T1000 (cell line): ENCODE data around the gene TEX13B.
"Not testable (repeated sequence)": the region's sequence is repeated elsewhere in the genome, so short reads cannot be mapped to it uniquely, and the experiment has no call there.

Source experiments
- DNase-seq: peaks from one replicate; lab custom pipeline; 2025; ENCODE audit warnings: mixed read lengths; lab: John Stamatoyannopoulos, UW

Gene TEX13B, protein sequence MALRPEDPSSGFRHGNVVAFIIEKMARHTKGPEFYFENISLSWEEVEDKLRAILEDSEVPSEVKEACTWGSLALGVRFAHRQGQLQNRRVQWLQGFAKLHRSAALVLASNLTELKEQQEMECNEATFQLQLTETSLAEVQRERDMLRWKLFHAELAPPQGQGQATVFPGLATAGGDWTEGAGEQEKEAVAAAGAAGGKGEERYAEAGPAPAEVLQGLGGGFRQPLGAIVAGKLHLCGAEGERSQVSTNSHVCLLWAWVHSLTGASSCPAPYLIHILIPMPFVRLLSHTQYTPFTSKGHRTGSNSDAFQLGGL

DNA sequence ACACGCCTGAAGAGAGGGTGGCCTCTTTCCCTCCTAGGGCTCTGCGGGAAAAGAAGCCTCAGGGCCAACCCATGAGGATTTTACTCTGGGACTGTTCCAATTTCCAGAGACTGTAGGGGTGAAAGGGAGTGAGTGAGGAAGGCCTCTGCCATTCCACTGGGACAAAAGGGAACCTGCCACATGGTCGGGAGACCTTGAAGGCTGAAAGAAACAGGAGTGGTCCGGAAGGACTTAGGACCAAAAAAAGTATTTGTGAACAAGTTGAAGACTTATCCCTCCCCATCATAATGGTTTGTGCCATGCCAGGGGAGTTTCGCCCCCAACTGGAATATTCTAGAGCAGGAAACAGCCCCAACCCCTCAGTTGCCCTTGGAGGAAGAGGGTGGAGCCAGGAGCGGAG is at the start of gene TEX13B:
Gene TEX13B (minus strand): TSS at position 15 of the 400 bp plus-strand sequence. CDS start 243 bp downstream, outside the sequence.
- DNase-seq: no peak

- no peak for DNase-seq
Observed at GRCh38 chrX:108029928-108030711, 48.0 kb upstream of the TEX13B start.

GRCh38 chrX:108028854-108029253 is 46.7 kb upstream of the TEX13B start:
- no peak for DNase-seq

DNA sequence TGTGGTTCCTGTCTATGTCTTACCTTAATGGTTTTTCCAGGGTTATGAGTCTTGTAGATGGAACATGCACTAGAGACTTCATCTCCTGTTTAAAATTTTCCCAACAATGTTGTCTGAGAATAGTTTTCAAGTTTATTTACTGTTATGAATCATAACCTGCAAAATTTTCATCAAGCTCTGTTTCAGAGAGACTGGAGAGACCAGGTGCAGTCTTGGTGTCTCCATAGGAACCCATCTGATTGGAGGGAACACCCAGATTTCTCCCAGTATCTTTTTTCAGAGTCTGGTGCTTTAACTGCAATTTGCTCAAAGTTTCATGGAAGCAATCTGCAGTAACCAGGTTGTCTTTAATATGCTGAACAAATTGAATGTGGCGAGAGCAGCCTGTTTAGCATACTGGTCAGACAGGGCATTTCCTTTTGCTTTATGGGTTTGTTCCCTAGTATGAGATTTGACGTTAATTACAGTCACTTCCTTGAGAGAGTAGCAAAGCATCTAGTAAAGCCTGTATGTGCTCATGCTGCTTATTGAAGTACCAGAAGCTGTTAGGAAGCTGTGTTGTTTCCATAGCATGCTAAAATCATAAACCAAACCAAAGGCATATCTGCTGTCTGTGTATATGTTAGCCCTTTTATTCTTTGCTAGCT is 43.9 kb upstream of the TEX13B start:
- DNase-seq: no peak

DNA sequence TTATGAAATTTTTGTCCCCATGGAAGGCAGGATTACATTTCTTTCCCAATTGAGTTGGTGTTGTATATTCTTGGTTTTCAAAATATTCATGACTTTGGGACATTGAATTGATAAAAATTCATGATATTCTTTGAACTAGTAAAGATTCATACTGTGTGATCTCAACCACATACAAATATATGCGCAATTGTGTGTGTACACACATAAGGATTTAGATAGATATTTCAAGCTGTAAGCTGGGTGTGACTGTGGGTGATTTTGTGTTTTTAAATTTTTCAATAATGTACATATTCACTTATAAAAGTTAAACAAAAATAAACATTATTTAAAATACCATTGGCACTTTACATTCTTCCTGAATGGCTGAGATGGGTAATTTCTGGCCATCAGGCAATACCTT is 43.2 kb upstream of the TEX13B start:
- DNase-seq: no peak

DNA sequence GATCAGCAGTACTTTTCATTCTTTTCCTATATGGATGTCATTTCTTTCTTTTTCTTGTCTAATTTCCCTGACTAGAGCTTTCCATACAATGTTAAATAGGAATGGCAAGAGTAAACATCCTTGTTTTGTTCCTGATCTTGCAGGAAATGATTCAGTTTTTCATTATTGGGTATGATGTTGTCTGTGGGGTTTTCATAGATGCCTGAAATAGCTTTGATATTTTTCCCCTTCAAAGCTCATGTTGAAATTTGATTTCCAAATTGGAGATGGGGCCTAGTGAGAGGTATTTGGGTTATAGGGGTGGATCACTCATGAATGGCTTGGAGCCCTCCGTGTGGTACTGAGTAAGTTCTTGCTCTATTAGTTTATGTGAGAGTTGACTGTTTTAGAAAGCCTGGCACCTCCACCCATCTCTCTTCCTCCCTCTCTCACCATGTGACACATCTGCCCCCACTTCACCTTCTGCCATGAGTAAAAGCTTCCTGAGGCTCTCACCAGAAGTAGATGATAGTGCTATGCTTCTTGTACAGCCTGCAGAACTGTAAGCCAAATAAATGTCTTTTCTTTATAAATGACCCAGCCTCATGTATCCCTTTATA is 40.4 kb upstream of the TEX13B start:
- no peak for DNase-seq

GRCh38 chrX:108020631-108021030 is 38.5 kb upstream of the TEX13B start:
- no peak for DNase-seq

DNA sequence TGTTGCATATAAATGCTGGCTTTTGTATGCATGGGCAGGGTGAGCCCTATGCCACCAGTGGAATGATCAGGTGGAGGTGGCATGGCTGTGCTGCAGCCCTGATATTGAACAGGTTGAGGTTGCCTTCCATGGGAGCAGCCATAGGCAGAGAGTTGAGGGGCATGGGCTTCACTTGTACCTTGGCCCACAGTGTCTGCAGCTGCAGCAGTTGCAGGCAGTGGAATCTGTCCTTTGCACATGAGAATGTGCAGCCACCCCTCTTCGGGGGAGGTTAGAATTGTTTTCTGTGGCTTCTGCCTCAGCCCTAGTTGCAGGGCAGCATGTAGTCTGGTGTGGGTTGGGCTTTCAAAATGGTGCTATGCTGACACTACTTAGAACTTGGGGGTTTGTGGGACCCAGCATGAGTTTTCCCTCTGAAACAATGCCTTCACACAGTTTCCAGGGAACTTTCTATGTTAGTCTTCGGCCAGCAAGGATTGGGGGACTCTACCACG is 37.3 kb upstream of the TEX13B start:
- no peak for DNase-seq

- no peak for DNase-seq
Observed at GRCh38 chrX:108018656-108019381, 36.6 kb upstream of the TEX13B start.

DNA sequence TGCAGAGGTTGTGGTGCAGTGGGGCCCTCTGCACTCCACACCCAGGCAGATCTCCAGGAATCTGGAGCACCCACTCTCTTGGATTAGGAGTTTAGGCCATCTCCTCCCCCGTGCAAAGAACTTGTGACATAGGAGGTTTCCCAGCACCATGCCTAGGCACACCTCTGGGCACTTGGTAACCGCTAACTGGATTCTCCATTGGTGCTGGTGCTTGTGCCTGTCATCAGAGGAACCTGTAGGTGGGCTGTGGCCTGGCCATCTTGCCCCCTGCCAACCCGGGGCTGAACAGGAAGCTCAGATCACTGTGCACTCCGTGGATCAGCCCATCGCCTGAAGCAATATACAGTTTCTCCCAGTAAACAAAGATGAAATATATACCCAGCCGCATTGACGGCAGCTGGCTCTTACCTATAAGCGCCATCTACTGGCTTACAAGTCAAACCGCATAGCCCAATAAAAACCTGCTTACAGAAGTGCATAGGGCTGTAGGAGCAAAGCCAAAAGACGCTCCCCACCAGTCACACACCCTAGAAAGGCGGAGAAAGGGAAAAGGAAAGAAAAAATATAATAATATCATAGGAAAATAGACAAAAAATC is 19.1 kb upstream of the TEX13B start:
- DNase-seq: no peak

GRCh38 chrX:108000751-108001150 is 18.6 kb upstream of the TEX13B start:
- no peak for DNase-seq

DNA sequence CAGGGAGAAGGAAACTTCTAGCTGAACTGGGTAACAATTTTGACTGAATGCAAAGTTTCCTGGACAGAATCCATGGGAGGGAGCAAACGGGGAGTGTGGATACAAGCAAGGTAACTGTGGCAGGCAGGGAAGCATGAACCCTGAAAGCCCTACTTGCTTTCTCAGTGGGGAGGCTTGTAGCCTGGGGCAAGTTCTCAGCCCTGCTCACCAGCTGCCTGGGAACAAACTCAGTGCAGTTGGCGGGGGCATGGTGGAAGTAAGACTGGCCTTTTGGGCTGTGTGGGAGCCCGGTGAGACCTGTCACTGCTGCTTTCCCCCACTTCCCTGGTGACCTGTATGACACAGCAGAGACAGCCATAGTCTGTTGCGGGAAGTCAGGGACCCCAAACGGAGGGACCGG is 14.0 kb upstream of the TEX13B start:
- DNase-seq: no peak

GRCh38 chrX:107985033-107985432 is 2.9 kb upstream of the TEX13B start:
- DNase-seq: no peak

GRCh38 chrX:107979534-107979933 is 2.6 kb downstream of the TEX13B start:
- no peak for DNase-seq

GRCh38 chrX:107978707-107979307 is 3.4 kb downstream of the TEX13B start:
- no peak for DNase-seq

- DNase-seq: no peak
Observed at GRCh38 chrX:107978071-107978470, 4.1 kb downstream of the TEX13B start.

GRCh38 chrX:107971636-107972035 is 10.5 kb downstream of the TEX13B start:
- DNase-seq: no peak

DNA sequence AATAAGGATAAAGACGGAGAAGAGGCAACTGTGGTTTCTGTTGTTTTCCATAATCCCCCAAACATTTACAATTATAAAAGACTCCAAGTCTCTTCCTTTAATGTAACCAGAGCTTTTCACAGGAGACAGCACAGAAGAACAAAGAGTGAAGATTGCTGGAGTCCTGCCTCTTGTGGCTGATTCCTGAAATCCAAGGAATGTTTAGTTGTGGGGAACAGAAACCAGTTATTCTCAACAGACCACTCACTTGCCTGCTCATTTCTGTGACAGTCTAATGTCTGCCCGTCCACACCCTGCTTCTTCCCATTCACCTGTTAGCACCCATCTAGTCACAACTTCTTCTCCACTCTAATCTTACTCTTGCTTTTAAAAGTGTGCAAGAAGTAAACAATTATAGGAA is 12.1 kb downstream of the TEX13B start:
- no peak for DNase-seq

DNA sequence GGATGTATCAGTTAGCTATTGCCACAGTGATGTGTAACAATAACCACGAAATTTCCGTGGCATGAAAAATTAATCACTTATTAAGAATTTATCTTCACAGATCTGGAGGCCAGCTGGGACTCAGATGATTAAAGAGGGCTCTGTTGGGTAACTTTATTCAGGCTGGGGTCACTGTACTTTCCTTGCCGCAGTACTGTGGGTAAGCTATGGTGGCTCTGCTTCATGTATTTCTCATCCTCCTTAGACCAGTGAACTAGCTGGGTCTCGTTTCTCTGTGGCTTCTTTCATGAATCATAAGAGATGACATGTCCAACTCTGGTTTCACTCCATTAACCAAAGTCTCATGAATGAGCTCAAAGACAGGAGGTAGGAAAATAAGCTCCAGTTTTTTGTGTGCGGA is 13.5 kb downstream of the TEX13B start:
- no peak for DNase-seq

- DNase-seq: not testable (repeated sequence)
Observed at GRCh38 chrX:107955337-107955736, 26.8 kb downstream of the TEX13B start.

GRCh38 chrX:107940095-107940494 is 42.1 kb downstream of the TEX13B start:
- DNase-seq: no peak
